Nephron (organoid): ENCODE measurements around the gene TPM1.

Source experiments
- H3K27ac Mint-ChIP-seq, 3 experiments: 2 replicates each; pipeline ENCODE4 v1.8.0; 2020; ENCODE audit warnings: mixed read lengths in 3 of 3, mild to moderate bottlenecking in 2 of 3, moderate library complexity in 1 of 3
- H3K27me3 Mint-ChIP-seq: 2 replicates; pipeline ENCODE4 v1.8.0; 2021; ENCODE audit warnings: low read depth, mild to moderate bottlenecking, moderate library complexity, mixed read lengths
- H3K36me3 Mint-ChIP-seq: 2 replicates; pipeline ENCODE4 v1.8.0; 2020; ENCODE audit warnings: low read depth, mixed read lengths
- H3K4me1 Mint-ChIP-seq: 2 replicates; pipeline ENCODE4 v1.8.0; 2020; ENCODE audit warnings: mixed read lengths
- H3K4me3 Mint-ChIP-seq, 3 experiments: 2 replicates each; pipeline ENCODE4 v1.8.0; 2020; ENCODE audit warnings: mild to moderate bottlenecking in 3 of 3, mixed read lengths in 3 of 3, moderate library complexity in 2 of 3
- H3K9me3 Mint-ChIP-seq: 2 replicates; pipeline ENCODE4 v1.8.0; 2020; ENCODE audit warnings: mixed read lengths
- TF ChIP-seq, protein P1 (sequence below), 3 experiments: fragments of 200-600 bp; sonication (generic); IDR thresholded peaks; one replicate each; pipeline ENCODE4 v1.5.0; 2021; ENCODE audit warnings: antibody characterized with exemption in 3 of 3; ENCODE audit not compliant: unreplicated experiment in 3 of 3

Gene TPM1

DNA sequence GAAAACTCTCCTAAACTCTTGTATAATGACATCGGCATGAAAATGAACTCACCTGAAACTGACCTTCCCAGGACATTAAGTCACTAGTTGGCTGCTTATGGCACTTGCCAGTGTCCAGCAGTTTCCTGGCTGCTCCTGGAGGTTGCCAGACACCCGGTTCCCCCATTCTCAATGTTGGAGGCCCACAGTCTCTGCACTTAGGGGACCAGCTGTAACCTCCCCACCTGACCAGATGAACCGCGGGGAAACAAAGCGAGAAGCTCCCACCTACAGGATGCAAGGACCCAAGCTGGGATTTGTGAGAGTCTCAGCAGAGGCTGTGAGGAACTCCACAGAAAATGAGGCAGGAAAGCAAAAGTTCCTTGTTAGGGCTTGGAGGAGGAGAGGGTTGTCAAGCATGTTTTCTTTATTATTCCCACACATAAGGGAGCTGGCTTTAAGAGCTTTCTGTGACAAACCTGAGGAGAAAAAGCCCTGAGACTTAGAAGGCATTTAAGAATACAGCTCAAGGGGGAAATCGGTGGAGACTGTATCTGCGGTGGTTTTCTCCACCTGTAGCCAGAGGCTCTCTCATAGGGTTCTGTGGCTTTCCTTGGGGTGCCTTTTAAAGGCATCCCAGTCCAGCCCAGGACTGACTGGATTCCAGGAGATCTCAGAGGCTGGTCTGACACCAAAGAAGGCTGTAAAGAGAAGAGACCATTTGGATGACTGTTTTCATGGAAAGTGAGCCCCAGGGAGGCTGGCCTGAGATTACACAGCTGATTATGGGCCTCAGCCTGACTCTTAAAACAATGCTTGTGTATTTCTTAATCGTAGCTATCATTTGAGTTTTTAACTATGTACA is 4.6 kb downstream of the TPM1 start:
- peak overlapping the region; percentile 93 to 97 (median 95) for H3K4me3 Mint-ChIP-seq
- H3K4me1 Mint-ChIP-seq, result peaks cover 73% of the 10 kb centered on the region
- H3K27ac Mint-ChIP-seq, result peak overlapping the region; percentile 83 to 91 (median 84)
- TF ChIP-seq, protein P1, sequence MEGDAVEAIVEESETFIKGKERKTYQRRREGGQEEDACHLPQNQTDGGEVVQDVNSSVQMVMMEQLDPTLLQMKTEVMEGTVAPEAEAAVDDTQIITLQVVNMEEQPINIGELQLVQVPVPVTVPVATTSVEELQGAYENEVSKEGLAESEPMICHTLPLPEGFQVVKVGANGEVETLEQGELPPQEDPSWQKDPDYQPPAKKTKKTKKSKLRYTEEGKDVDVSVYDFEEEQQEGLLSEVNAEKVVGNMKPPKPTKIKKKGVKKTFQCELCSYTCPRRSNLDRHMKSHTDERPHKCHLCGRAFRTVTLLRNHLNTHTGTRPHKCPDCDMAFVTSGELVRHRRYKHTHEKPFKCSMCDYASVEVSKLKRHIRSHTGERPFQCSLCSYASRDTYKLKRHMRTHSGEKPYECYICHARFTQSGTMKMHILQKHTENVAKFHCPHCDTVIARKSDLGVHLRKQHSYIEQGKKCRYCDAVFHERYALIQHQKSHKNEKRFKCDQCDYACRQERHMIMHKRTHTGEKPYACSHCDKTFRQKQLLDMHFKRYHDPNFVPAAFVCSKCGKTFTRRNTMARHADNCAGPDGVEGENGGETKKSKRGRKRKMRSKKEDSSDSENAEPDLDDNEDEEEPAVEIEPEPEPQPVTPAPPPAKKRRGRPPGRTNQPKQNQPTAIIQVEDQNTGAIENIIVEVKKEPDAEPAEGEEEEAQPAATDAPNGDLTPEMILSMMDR (IDR thresholded peaks at IDR 0.05; ENCODE audit: unreplicated experiment in 3 of 3), result no peak
- no peaks in the 10 kb centered on the region for H3K27me3 Mint-ChIP-seq
- H3K9me3 Mint-ChIP-seq, result no peaks in the 10 kb centered on the region
- peaks cover 31% of the 10 kb centered on the region for H3K36me3 Mint-ChIP-seq

DNA sequence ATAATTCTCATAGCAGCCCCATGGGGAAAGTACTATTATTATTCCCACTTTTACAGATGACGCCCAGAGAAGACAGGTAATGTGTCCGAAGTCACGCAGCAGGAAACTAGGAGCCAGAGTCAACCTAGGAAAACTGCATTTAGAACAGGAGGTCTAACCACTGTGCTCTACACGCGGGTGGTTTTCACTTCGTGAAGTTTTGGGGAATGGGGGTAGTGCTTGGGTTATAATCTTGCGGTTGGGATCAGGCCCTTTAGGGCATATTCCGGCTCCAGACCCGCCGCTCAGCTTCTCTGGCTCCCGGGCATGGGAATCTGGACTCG is 5.2 kb downstream of the TPM1 start:
- Mint-ChIP-seq H3K4me3 (peak overlapping the region; percentile 93 to 97 (median 95)), H3K4me1 (peaks cover 79% of the 10 kb centered on the region), H3K36me3 (peaks cover 35% of the 10 kb centered on the region), H3K27ac (peak overlapping the region; percentile 83 to 91 (median 84)), H3K9me3 (no peaks in the 10 kb centered on the region), H3K27me3 (no peaks in the 10 kb centered on the region)
- TF ChIP-seq, protein P1 (IDR thresholded peaks at IDR 0.05; ENCODE audit: unreplicated experiment in 3 of 3), result no peak

DNA sequence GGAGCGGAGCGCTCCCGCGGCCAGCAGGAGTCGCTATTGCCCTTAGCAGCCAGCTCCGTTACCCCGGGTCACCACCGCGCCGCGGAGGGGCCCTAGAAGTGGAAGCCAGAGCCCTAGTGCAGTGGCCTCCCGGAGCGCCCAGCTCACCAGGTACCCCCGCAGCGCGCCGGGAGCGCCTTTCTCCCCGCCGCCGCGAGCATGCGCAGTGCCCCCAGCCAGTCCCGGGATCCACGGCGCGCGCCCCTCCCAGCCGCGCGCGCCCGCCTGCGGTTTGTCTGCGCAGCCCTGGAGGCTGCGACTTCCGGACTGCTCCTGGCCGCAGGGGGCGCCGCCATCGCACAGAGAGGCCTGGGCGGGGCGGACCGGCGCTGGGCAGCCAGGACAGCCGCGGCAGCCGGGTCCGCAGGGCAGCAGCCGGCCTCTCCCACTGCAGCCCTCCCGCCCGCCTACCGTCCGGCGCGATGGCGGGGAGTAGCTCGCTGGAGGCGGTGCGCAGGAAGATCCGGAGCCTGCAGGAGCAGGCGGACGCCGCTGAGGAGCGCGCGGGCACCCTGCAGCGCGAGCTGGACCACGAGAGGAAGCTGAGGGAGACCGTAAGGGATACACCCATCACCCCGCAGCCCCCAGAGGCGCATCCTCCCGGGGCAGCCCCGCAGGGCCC is 5.7 kb downstream of the TPM1 start:
- TF ChIP-seq, protein P1 (IDR thresholded peaks at IDR 0.05; ENCODE audit: unreplicated experiment in 3 of 3), result peak; percentile 92 to 93 (median 93)

DNA sequence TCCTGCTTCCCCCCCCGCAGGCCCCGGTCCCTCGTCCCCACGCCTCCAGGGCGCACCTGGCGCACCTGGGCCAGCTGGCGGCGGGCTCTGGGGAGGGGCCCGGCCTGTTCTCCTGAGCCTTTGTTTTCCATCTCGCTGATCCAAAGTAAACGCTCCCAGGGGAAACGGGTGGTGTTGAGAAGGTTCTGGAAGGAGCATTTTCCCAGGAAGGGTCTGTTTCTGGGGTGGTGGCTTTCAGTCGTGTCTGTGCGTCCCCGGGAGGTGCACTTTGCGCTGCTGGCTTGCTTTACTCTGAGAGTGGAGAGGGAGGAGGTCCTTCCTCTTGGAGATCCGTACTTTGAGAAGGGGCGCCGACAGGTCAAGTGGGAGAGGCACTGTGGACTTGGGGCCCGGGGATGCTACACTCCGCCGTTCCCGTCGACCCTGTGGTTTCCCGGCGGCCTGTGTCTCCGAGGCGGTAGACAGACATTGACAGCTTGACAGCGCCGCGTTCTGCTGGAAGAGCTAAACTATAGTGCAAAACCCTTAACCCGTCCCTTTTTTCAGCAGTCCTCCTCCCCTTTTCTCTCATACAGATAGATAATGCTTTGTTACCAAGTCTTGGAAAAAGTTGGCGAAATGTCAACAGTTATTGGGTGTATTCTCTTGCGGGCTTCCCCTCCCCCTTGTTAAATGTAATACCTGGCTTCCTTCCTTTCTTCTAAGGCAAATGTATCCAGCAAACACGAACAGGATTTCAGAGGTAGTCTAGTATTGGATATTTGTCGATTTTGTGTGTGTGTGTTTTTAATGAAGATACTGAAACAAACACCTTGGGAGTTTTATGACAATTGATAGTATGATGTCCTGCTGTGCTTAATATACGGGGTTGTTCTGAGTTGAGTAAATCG is 6.5 kb downstream of the TPM1 start:
- Mint-ChIP-seq H3K9me3 (no peaks in the 10 kb centered on the region), H3K4me3 (peak overlapping the region; percentile 91 to 96 (median 95)), H3K27ac (peak overlapping the region; percentile 80 to 95 (median 89)), H3K4me1 (peaks cover 87% of the 10 kb centered on the region), H3K36me3 (peaks cover 40% of the 10 kb centered on the region), H3K27me3 (no peaks in the 10 kb centered on the region)
- TF ChIP-seq, protein P1 (IDR thresholded peaks at IDR 0.05; ENCODE audit: unreplicated experiment in 3 of 3), result no peak

More for the DNA sequence above, 5.7 kb downstream of the TPM1 start:
- H3K27me3 Mint-ChIP-seq, result no peaks in the 10 kb centered on the region
- peaks cover 38% of the 10 kb centered on the region for H3K36me3 Mint-ChIP-seq
- no peaks in the 10 kb centered on the region for H3K9me3 Mint-ChIP-seq
- peak overlapping the region; percentile 83 to 95 (median 91) for H3K27ac Mint-ChIP-seq
- H3K4me3 Mint-ChIP-seq, result peak overlapping the region; percentile 93 to 97 (median 95)
- peaks cover 84% of the 10 kb centered on the region for H3K4me1 Mint-ChIP-seq

DNA sequence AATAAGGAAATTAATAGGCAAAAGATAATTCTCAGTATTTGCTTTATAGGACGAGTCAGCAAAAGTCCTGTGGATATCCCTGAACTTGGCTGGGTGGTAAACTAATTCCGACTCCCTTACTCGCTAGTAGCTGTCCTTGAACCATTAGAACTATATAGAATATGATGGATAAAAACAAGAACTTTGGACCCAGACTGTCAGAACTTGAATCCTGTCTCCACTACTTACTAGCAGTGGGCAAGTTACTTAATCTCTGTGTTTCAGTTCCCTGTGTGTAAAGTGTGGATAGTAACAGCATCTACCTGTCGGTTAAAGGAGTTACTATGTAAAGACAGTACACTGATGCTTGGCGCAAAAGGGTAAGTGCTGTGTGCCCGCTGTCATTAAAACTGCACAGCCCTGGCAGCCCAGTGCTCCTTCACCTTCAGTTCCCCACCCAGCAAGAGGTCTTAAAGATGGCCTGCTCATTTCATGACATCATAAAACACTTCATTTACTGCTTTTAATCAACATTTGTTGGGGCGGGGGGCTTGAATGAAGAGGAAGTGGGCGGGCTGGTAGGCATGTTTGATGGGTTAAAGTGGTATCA is 7.3 kb downstream of the TPM1 start:
- Mint-ChIP-seq H3K36me3 (peaks cover 39% of the 10 kb centered on the region), H3K9me3 (no peaks in the 10 kb centered on the region), H3K27me3 (no peaks in the 10 kb centered on the region), H3K27ac (peak overlapping the region; percentile 80 to 95 (median 89)), H3K4me3 (peak overlapping the region; percentile 91 to 96 (median 95)), H3K4me1 (peaks cover 88% of the 10 kb centered on the region)
- TF ChIP-seq, protein P1 (IDR thresholded peaks at IDR 0.05; ENCODE audit: unreplicated experiment in 3 of 3), result no peak
